Stimulated activated CD8-positive, alpha-beta memory T cell treated with anti-CD3 and anti-CD28 coated beads, Interleukin-12 subunit alpha, Interleukin-12 subunit beta, amount 100 ng/mL, for 24 hours (primary cell): ENCODE results near the gene COMMD8.
A peak's percentile ranks its signal among the peaks of the same experiment; 100 is the strongest.
"Not testable (repeated sequence)": the region's sequence is repeated elsewhere in the genome, so short reads cannot be mapped to it uniquely, and the experiment has no call there.

Experiments
- DNase-seq: peaks from one replicate; pipeline ENCODE4 v3.0.0-alpha.2; 2020; ENCODE audit errors: extremely low read depth

Gene COMMD8

GRCh38 chr4:47463235-47463956 is at the start of gene COMMD8:
Gene COMMD8 (minus strand): TSS chr4:47463702. CDS start chr4:47463651, 51 bp downstream.
- peak; percentile 94 for DNase-seq

GRCh38 chr4:47510506-47511143 is 47.1 kb upstream of the COMMD8 start:
- DNase-seq = no peak

GRCh38 chr4:47505666-47506065 is 42.2 kb upstream of the COMMD8 start:
- no peak for DNase-seq

- no peak for DNase-seq
Observed at GRCh38 chr4:47505147-47505546, 41.6 kb upstream of the COMMD8 start.

- DNase-seq = no peak
Observed at GRCh38 chr4:47500776-47501175, 37.3 kb upstream of the COMMD8 start.

- DNase-seq = no peak
Observed at GRCh38 chr4:47499700-47500099, 36.2 kb upstream of the COMMD8 start.

- DNase-seq = no peak
Observed at GRCh38 chr4:47498899-47499298, 35.4 kb upstream of the COMMD8 start.

GRCh38 chr4:47494124-47494430 is 30.6 kb upstream of the COMMD8 start:
- DNase-seq = no peak

- no peak for DNase-seq
Observed at GRCh38 chr4:47493238-47494123, 30.0 kb upstream of the COMMD8 start.

- DNase-seq = no peak
Observed at GRCh38 chr4:47490550-47490949, 27.0 kb upstream of the COMMD8 start.

- no peak for DNase-seq
Observed at GRCh38 chr4:47488706-47489105, 25.2 kb upstream of the COMMD8 start.

GRCh38 chr4:47486727-47487126 is 23.2 kb upstream of the COMMD8 start:
- DNase-seq = not testable (repeated sequence)

GRCh38 chr4:47486231-47486673 is 22.8 kb upstream of the COMMD8 start:
- no peak for DNase-seq

- DNase-seq = no peak
Observed at GRCh38 chr4:47485768-47486167, 22.3 kb upstream of the COMMD8 start.

GRCh38 chr4:47485047-47485692 is 21.7 kb upstream of the COMMD8 start, which contains the start of gene ATP10D:
Gene ATP10D (plus strand): TSS chr4:47485275. CDS start chr4:47512541, 27,266 bp downstream.
- peak; percentile 39 for DNase-seq

GRCh38 chr4:47484168-47484567 is 20.7 kb upstream of the COMMD8 start:
- no peak for DNase-seq

GRCh38 chr4:47483745-47484144 is 20.2 kb upstream of the COMMD8 start:
- no peak for DNase-seq

- no peak for DNase-seq
Observed at GRCh38 chr4:47482326-47482725, 18.8 kb upstream of the COMMD8 start.

- DNase-seq = no peak
Observed at GRCh38 chr4:47478804-47479203, 15.3 kb upstream of the COMMD8 start.

- no peak for DNase-seq
Observed at GRCh38 chr4:47475411-47475810, 11.9 kb upstream of the COMMD8 start.

GRCh38 chr4:47474799-47475198 is 11.3 kb upstream of the COMMD8 start:
- DNase-seq = no peak
